Skin of body (tissue), 2 donors: ENCODE results near the gene GPN3. TPM values are rescaled to one million over a fixed set of nuclear protein-coding genes. Genes with fewer than 3 reads are reported as not detected.
"Not testable (repeated sequence)": the region's sequence is repeated elsewhere in the genome, so short reads cannot be mapped to it uniquely, and the experiment has no call there.

ENCODE experiments used
- DNase-seq: peaks from one replicate; lab custom pipeline; 2025; lab: John Stamatoyannopoulos, UW
- total RNA-seq: library from RNA; depleted of rRNA; stranded (reverse); fragments of >200 nt; gene quantifications from one replicate; pipeline ENCODE4 v1.2.3, GENCODE V29; 2014

The GPN3 gene
- total RNA-seq, result 15.4 TPM

DNA sequence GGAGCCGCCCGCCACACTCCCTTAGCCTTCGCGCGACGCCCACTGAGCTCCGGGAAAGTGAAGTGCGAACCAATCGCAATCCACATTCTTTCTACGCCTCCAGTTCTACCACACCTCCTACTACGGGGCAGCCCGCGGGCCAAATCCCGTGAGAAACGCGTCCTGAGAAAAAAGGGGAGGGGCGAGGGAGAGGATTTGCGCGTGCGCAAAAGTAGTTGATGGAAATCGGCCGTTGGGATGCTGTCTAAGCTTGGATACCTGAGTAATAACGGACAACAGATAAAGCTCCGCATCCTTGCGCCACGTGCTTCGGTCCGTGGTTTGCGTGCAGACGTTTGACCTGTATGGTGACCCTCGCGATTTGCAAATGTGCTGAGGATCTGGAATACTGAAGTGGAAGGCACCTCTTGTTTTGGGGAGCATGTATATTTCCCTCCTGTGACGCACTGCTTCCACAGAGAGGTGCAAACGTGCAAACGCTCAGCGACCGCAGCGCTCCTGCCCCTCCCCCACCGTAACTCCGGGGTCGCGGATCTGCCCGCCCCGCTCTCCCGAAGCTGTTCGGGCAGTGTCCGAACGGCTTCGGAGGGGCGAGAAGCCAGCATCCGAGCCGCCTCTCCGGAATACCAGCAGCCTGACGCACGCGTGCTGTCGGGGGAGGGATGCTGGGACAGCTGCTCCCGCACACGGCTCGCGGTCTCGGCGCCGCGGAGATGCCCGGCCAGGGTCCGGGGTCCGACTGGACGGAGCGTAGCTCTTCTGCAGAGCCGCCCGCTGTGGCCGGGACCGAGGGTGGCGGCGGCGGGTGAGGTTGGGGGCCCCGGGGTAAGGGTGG, at the start of gene GPN3, which contains the start of gene FAM216A:
Gene GPN3, minus strand, starts transcription at position 44 of the 835 bp plus-strand sequence. CDS start 54 bp downstream, outside the sequence.
Gene FAM216A, plus strand, starts transcription at position 632 of the 835 bp plus-strand sequence. Its CDS starts 31 bp downstream, at position 663.
- peak; percentile 99 for DNase-seq

DNA sequence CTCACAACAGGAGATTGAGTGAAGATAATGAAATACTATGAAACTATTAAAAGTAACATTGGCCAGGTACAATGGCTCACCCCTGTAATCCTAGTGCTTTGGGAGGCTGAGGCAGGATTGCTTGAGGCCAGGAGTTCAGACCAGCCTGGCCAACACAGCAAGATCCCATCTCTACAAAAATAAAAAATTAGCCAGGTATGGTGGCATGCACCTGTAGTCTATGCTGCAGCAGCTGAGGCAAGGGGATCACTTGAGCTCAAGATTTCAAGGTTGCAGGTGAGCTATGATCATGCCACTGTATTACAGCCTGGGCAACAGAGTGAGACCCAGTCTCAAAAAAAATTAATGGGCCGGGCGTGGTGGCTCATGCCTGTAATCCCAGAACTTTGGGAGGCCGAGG, 48.9 kb upstream of the GPN3 start:
- DNase-seq, result no peak

DNA sequence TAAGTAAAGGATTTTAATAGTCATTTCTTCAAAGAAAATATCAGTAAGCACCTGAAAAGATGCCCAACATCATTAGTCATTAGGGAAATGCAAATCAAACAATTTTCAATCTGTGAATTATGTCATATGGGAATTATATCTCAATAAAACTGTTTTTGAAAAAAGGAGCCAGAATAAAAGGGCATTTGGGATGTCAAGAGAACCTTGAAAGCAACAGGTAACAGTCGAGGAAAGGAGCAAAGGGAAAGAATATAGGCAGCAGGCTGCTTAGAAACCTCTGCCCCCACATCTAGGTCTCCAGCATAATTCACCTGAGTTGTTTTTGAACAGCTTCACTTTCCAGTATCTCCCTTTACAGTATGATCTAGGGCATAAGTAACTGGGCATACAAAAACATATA, 46.3 kb upstream of the GPN3 start:
- no peak for DNase-seq

DNA sequence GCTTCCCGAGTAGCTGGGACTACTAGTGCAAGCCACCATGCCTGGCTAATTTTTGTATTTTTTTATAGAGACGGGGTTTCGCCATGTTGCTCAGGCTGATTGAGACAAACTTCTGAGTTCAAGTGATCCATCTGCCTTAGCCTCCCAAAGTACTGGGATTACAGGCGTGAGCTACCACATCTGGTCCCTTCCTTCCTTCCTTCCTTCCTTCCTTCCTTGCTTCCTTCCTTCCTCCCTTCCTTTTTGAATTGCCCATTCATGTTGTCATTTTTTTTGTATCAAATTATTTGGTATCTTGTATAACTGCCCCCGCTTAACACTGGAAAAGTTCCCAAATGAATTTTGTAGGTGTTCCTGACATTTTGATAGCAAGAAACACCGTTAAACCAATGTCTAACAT, 45.8 kb upstream of the GPN3 start:
- DNase-seq, result no peak

DNA sequence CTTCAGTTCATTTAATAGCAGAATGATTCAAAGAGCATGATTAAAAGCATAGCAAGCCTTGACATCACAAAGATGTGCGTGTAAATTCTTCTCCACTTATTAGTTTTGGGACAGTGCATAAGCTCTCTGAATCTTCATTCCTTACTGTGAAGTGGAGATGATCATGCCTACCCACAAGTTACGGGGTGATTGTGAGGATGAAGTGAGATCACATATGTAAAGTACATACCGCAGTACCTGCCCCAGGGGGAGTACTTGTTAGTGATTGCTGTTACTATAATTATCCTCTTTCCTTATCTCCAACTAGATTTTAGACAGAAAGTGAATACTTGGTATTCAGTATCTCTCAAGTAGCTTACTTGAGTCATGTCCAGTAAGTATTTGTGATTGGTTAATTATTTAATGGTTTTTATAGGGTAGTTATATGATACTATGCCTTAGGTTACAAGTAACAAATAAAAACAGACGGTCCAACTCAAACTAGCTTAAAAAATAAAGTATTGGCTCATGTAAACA, 40.1 kb upstream of the GPN3 start:
- DNase-seq, result no peak

DNA sequence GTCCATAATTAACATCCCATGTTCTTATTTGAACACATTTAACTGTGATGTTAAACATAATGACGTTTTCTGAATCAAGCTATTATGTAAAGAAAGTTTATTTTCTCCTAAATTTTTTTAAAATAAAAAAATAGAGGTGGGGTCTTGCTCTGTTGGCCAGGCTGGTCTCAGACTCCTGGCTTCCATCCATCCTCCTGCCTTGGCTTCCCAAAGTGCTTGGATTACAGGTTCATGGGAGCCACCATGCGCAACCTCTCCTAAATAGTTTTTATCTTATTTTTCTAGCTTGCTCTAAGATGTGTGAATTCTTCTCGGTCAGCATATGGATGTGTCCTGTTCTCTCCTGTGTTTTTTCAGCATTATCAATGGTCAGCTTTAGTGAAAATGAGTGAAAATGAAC, 37.3 kb upstream of the GPN3 start:
- DNase-seq, result no peak

DNA sequence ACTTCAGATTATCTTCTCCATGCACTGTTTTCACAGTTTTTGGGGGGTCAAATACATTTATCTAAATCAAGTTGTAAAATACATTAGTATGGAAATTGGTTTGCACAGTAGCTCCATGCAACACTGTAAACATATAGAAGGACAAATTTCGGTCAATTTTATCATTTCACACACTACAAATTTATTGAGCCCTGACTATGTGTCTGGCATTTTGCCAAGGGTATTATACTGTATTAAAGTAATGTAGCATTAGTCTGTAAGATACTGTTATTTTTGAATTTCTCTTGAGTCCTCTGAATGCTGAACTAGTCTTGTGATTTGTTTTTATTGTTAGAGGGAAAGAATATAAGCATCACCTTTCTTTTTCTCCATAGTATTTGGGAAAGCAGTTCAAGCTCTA, 35.4 kb upstream of the GPN3 start:
- DNase-seq, result no peak

DNA sequence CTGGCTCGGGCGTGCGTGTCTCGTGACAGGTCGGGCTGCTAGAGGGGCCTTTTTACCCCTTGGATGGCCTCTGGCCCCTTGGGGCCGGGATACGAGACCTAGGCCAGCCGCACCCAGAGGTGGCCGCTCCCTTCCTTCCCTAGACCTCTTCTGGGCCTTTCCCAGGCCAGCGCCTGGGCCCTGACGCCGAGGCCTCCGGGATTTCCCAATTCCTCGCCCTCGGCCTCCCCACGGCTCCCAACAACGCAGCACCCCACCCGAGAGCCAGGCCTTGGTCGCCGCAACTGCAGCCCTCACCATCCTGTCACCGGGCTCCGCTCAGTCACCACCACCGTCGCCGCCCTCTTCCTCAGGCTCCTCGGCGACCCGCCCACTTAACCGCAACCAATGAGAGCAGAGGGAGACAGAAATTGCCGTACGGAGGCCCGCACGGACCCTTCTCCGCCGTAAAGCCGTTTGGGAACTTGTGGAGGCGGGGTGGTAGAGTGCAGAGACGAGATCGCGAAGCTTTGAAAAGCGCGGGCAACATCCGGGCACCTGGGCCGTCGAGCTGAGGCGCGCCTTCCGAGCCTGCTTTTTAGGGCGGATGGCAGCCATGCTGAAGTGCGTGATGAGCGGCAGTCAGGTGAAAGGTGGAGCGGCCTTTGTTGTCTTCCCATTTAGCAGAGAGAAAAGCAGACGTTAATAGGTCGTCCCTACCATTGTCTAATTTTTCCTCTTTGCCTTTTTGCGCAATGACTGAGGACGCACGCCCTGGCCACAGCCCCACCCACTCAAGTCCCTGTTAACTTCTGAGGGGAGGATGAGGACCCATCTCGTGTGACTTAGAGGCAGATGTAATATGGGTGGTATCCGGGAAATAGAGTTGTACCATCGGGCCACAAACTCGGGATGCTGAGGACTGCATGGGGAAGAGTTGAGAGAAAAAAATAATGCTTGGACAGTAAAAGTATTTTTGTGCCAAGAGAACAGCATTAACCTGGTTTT, 34.0 kb upstream of the GPN3 start, which contains the start of the genes RAD9B and VPS29:
Gene RAD9B, plus strand, starts transcription at position 580 of the 987 bp plus-strand sequence. Its CDS starts 7 bp downstream, at position 587.
Gene VPS29, minus strand, starts transcription at position 360 of the 987 bp plus-strand sequence. Its CDS starts 60 bp downstream, at position 300.
- DNase-seq, result peak; percentile 98

DNA sequence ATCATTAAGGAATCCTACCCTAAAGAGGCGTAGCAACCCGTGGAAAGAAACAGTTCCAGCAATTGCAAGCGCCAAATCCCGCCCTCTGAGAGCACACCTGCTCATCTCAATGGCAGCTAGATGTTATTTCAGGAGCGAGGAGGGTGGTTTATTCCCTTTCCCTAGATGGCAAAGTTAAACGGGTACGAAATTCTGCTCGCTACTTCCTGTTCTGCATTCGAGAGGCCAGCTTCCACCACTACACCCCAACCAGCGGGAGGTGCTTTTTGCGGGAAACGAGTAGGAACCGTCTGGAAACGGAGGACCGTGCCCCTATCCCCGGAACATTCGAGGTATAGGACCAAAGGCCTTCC, 33.3 kb upstream of the GPN3 start:
- peak; percentile 17 for DNase-seq

DNA sequence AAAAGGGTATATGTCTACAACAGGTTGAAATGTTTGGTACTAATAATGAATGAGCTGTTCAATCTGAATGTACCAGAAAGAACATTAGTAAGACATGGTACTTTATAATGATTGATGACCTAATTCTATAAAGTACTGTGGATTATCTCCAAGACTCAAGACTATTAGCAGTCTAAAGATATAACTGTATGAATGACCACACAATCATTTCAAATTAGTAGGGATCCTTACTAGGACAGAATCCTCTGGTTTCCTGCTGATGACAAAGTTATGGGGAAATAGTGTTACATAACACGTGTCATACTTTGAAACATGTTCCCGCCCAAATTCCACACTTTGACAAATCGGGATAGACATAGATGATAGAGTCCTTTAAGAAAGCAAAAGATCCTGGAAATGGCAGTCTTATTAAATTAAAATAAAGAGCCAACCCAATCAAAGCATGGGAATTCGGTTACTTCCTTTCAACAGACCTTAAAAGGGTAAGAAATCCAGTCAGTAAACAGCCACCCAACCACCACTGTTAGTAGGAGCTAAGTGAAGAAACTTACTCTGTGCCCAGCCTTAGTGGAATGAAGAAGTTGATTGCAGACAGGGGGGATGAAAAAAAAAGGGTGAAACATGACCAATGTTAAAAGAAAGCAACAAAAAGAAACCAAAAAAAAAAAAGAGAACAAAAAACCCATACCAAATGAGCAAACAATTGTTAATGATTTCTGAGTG, 31.1 kb upstream of the GPN3 start:
- DNase-seq, result no peak

DNA sequence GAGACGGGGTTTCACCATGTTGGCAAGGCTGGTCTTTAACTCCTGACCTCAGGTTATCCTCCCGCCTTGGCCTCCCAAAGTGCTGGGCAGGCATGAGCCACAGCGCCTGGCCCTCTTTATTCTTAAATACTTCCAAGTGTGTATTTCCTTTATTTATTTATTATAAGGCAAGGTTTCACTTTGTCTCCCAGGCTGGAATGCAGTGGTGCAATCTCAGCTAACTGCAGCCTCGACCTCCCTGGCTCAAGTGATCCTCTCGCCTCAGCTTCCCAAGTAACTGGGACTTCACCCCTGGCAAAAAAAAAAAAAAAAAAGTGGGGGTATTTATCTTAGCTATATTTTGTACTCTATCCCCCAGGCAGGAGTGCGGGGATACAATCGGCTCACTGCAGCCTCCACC, 7.4 kb upstream of the GPN3 start:
- DNase-seq, result no peak

DNA sequence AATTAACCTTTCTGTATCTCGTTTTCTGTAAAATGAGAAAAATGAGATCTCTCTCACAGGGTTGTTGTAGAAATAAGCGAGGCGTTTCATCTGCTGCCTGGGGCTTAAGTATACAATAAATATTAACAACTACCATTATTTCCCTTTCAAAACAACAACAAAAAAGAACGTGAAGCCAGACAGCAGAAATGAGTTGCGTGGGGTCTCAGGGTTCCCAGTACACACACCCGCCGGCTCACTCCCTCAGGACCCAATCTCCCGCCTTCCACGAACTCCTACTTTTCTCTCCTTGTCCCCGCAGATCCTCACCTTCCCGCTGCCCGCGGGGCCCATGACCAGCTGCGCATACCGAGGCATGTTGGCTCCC, 227 bp downstream of the GPN3 start:
- no peak for DNase-seq

DNA sequence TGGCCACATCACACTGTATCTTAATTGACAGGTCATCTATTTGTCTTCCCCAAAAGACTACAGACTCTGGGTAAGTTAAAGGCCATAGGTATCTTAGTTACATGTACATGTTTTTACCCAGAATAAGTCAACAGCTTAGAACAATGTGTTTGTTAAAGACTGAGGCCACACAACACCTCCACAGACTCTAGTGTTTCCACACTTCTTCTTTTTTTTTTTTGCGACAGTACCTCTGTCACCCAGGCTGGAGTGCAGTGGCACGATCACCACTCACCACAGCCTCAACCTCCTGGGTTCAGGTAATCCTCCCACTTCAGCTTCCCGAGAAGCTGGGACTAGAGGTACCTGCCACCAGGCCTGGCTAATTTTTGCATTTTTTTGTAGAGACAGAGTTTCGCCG, 1.3 kb downstream of the GPN3 start:
- DNase-seq, result no peak

DNA sequence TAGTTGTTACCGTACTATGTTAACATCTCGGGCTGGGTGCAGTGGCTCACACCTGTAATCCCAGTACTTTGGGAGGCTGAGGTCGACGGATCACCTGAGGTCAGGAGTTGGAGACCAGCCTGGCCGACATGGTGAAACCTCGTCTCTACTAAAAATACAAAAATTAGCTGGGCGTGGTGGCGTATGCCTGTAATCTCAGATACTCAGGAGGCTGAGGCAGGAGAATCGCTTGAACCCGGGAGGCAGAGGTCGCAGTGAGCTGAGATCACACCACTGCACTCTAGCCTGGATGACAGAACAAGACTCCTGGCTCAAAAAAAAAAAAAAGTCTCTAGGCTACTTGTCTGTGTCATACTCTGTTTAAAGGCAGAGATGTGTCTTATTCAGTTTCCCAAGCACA, 2.3 kb downstream of the GPN3 start:
- not testable (repeated sequence) for DNase-seq

DNA sequence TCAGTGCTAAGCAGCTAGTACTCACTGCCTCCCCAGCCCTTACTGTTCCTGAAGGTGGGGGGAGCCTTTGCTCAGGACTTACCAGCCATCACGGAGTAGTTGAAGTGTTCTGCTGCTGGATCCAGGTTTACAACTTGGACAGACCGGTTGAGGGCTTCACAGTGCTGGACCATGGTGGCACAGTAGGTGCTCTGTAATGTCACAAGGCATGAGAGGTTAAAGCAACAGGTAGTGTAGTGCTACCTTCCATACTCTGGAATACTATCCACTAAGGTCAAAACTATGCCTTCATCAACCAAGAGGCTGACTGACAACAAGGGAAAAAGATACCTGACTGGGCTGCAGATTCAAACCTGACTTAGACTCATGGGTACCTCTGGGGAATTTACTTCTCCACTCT, 3.0 kb downstream of the GPN3 start:
- no peak for DNase-seq

DNA sequence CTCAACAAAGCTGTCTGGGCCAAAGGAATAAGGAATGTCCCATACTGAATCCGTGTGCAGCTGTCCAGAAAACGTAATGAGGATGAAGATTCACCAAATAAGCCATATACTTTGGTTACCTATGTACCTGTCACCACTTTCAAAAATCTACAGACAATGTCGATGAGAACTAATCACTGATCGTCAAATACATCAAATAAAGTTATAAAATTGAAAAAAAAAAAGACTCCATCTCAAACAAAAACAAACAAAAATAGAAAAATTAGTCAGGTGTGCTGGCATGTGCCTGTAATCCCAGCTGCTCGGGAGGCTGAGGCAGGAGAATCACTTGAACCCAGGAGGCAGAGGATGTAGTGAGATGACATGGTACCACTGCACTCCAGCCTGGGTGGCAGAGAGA, 6.9 kb downstream of the GPN3 start:
- DNase-seq, result not testable (repeated sequence)

DNA sequence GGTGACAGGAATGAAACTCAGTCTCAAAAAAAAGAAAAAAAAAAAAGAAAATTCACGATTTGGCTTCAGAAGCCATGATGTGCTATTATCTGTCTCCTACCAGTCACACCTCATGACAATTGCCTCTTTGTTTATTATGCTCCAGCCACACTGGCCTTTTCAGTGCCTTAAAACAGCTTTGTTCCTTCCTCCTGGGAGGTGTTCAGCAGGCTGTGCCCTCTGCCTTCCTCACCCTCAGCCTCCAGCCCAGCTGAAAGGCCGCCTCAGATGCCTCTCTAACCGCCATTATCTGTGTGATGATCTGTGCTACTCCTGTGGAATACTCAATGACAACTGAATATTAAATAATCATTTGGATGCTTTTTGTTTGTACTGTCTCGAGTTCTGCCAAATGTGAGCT, 9.3 kb downstream of the GPN3 start:
- DNase-seq, result no peak

DNA sequence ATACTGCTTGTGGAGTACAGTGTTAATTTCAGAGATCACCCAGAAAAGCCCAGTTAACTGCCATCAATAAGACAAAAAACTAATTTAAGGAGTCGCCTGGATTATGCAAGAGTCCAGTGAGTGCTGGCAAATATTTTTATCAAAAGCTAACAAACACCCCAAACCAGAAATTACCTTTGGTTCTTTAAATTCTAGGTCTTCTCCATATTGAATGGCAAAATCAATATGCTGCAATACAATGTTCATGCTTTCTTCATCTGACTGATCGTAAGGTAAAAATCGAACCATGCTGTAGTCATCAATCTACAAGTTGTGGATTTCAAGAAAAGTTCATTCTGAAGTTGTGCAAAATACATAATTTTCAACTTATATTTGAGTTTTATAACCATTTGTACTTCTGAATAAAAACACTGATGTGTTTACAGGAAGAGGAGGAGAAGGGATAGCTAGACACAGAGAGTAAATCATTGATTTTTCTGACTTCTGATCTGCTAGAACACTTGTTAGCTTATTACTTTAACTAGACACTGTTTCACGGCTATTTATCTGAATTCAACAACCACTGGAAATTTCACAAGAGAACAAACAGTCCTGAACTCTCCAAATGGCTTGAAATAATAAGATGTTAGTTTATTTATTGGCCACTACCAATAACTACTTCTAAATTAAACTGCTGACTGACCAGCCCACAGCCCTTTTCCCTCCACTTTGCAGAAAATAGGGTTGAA, 14.3 kb downstream of the GPN3 start:
- DNase-seq, result no peak

DNA sequence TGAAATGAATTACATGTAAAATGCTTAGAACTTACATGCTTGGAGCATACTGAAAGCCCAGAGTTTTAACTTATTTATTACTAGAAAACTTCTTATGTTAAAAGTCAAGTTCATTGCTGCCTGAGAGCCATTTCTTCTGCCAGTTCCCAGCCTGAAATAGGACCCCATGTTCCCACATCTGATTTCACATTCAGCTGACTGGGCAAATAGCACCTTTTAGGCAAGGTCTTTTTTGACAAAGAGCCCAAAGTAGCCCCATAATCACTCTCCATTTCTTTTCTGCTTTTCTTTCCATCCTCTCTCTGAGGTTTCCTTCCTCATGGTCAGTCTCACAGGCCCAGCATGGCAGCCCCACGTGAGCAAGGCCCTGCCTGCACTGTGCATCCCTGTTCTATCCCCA, 16.8 kb downstream of the GPN3 start:
- no peak for DNase-seq

DNA sequence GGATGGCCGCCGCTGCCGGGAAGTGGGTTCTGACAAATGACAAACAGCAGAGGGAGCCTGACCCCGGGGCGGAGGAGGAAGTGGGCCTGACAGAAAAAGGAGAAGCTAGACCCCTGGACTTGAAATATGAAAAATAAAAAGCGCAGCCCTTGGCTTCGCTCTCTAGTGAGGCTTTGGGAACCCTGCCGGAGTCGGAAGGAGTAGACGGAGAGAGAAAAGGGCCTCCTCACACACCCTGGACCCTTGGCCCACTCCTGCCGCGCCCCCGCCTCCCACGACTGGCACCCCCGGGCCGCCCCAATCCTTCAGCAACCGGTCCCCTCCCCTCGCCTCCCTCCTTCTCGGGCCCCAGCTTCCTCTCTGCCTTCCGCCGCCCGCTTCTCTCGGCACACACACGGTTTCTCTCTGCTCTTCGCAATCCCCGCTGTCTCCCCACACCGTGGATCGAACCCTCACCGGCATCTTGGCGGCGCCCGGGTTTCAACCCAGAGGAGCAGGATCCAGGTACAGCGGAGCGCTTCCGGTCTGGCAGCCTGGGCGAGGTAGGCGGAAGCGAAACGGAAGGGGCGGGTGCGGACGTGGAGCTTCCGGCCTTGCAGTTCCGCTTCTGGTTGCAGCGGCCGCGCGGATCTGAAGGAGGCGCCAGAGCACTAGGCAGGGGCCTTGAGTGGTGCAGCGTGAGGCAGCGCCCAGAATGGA, 18.1 kb downstream of the GPN3 start, which contains the start of gene ARPC3:
Gene ARPC3, minus strand, starts transcription at position 539 of the 699 bp plus-strand sequence. Its CDS starts 77 bp downstream, at position 462.
- DNase-seq, result peak; percentile 94
